PC-3 (cell line): ENCODE data around the gene ZNF488. TPM values are rescaled to one million over a fixed set of nuclear protein-coding genes. Genes with fewer than 3 reads are reported as not detected.

Source experiments
- ATAC-seq: fragments of 200-7000 bp; cut with Tn5 transposase; 2 replicates; pipeline ENCODE4 v1.9.1; 2020; ENCODE audit warnings: mild to moderate bottlenecking, moderate library complexity
- BruUV-seq: library from RNA; stranded (reverse); fragments of 400-500 nt; replicated peaks from 2 replicates; lab custom pipeline; 2021; lab: Mats Ljungman, UMichigan
- CTCF ChIA-PET: fragments of 300-600 bp; sonication (Branson Sonifier 250); formaldehyde crosslinking; loops from one replicate; lab custom pipeline; 2022; ENCODE audit warnings: antibody characterized with exemption; lab: Charles Lee
- POLR2A ChIA-PET: fragments of 300-600 bp; sonication (Branson Sonifier 250); formaldehyde crosslinking; loops from one replicate; lab custom pipeline; 2022; ENCODE audit warnings: antibody characterized with exemption; ENCODE audit not compliant: unreplicated experiment; lab: Charles Lee
- DNase-seq: peaks from one replicate; pipeline ENCODE4 v3.0.0-alpha.2; 2015
- H2AFZ ChIP-seq: fragments of 300-600 bp; sonication (generic); 2 replicates; pipeline ENCODE4 v1.6.0; 2016; ENCODE audit warnings: antibody characterized with exemption, low read length
- H3F3A ChIP-seq: fragments of 300-600 bp; sonication (generic); one replicate; pipeline ENCODE4 v1.6.0; 2017; ENCODE audit warnings: antibody characterized with exemption, low read length, control low read depth, mild to moderate bottlenecking; ENCODE audit not compliant: unreplicated experiment
- H3K27ac ChIP-seq: fragments of 300-600 bp; sonication (generic); 2 replicates; pipeline ENCODE4 v1.5.1; 2016; ENCODE audit warnings: mild to moderate bottlenecking, low read length
- H3K27me3 ChIP-seq: fragments of 300-600 bp; sonication (generic); 2 replicates; pipeline ENCODE4 v1.6.1; 2016; ENCODE audit warnings: low read length, mixed read lengths
- H3K36me3 ChIP-seq: fragments of 300-600 bp; sonication (generic); 2 replicates; pipeline ENCODE4 v1.6.1; 2016; ENCODE audit warnings: low read depth, mixed run types, low read length, mixed read lengths
- H3K4me1 ChIP-seq: fragments of 300-600 bp; sonication (generic); 2 replicates; pipeline ENCODE4 v1.5.1; 2016; ENCODE audit warnings: low read length; ENCODE audit not compliant: insufficient read depth
- H3K4me2 ChIP-seq: fragments of 300-600 bp; sonication (generic); 2 replicates; pipeline ENCODE4 v1.6.0; 2016; ENCODE audit warnings: low read length
- H3K4me3 ChIP-seq: fragments of 300-600 bp; sonication (generic); 2 replicates; pipeline ENCODE4 v1.5.1; 2016; ENCODE audit warnings: mild to moderate bottlenecking, low read length, mixed read lengths
- H3K79me2 ChIP-seq: fragments of 300-600 bp; sonication (generic); 2 replicates; pipeline ENCODE4 v1.6.1; 2017; ENCODE audit warnings: low read length, mixed read lengths
- H3K9ac ChIP-seq: fragments of 300-600 bp; sonication (generic); 2 replicates; pipeline ENCODE4 v1.6.0; 2016; ENCODE audit warnings: mild to moderate bottlenecking, low read length
- H3K9me2 ChIP-seq: fragments of 300-600 bp; sonication (generic); replicated peaks from 2 replicates; pipeline ENCODE4 v1.6.1; 2016; ENCODE audit warnings: mixed run types, low read length, mixed read lengths
- H3K9me3 ChIP-seq: fragments of 300-600 bp; sonication (generic); 2 replicates; pipeline ENCODE4 v1.6.1; 2016; ENCODE audit warnings: low read length, mixed read lengths
- H4K20me1 ChIP-seq: fragments of 300-600 bp; sonication (generic); 2 replicates; pipeline ENCODE4 v1.6.1; 2016; ENCODE audit warnings: low read length, mixed read lengths
- CTCF ChIP-seq: fragments of 300-600 bp; sonication (generic); conservative IDR thresholded peaks from 2 replicates; pipeline ENCODE4 v1.5.1; 2017; ENCODE audit warnings: antibody characterized with exemption, low read depth, mild to moderate bottlenecking, low read length
- EZH2 ChIP-seq: fragments of 300-600 bp; sonication (generic); IDR thresholded peaks from one replicate; pipeline ENCODE4 v1.6.1; 2017; ENCODE audit warnings: antibody characterized with exemption, mild to moderate bottlenecking, low read length; ENCODE audit not compliant: unreplicated experiment
- EZH2phosphoT487 ChIP-seq: fragments of 300-600 bp; sonication (generic); IDR thresholded peaks from 2 replicates; pipeline ENCODE4 v1.6.1; 2018; ENCODE audit warnings: mild to moderate bottlenecking, antibody characterized with exemption, low read length, borderline replicate concordance
- intact Hi-C: fragments of 100-400 bp; cut with micrococcal nuclease; formaldehyde crosslinking; loops from 2 replicates; pipeline ENCODE4 v1.9.0; 2023
- total RNA-seq: library from RNA; depleted of rRNA; stranded (reverse); fragments of >200 nt; gene quantifications from 2 replicates; pipeline ENCODE4 v1.2.3, GENCODE V29; 2014

ZNF488 gene
- total RNA-seq, 1 experiment from 2014 or later = 1.7 TPM

- CTCF ChIA-PET = no interaction called here
- no peaks in the 10 kb centered on the region for H4K20me1 ChIP-seq
- intact Hi-C loops = no loop called here
- POLR2A ChIA-PET = interaction anchor here (0.5 kb wide), 1 partner anchor 37 kb away, joined by 3 read pairs; no protein-coding TSS in a partner anchor
- H3K27me3 ChIP-seq = no peaks in the 10 kb centered on the region
- no peak overlapping the region for H3K4me2 ChIP-seq
- H3F3A ChIP-seq = no peaks in the 10 kb centered on the region
- no peak overlapping the region for H3K9ac ChIP-seq
- H3K27ac ChIP-seq = no peak overlapping the region
- no peaks in the 10 kb centered on the region for H3K36me3 ChIP-seq
- H2AFZ ChIP-seq = no peak overlapping the region
- no peak overlapping the region for H3K4me3 ChIP-seq
- ATAC-seq (no peak), DNase-seq (no peak)
- no peaks in the 10 kb centered on the region for H3K79me2 ChIP-seq
- BruUV-seq = no TSS peak
- H3K9me2 ChIP-seq = no peaks in the 10 kb centered on the region
- H3K4me1 ChIP-seq = 0 out of 2 replicates have a peak, but pooled peaks cover 4% of the 10 kb centered on the region
- no peaks in the 10 kb centered on the region for H3K9me3 ChIP-seq
- TF ChIP-seq CTCF = no peak
- TF ChIP-seq EZH2 = no peak
- no peak for TF ChIP-seq EZH2phosphoT487
Observed at GRCh38 chr10:47358457-47358856, 25.6 kb downstream of the ZNF488 start.

- Histone ChIP-seq H3K4me3 (no peak overlapping the region), H3K9ac (no peak overlapping the region), H3K36me3 (no peaks in the 10 kb centered on the region), H3F3A (no peaks in the 10 kb centered on the region), H3K27me3 (no peaks in the 10 kb centered on the region), H3K79me2 (no peaks in the 10 kb centered on the region), H2AFZ (no peak overlapping the region), H3K27ac (no peak overlapping the region), H3K9me2 (no peaks in the 10 kb centered on the region), H4K20me1 (no peaks in the 10 kb centered on the region), H3K4me2 (no peak overlapping the region), H3K4me1 (0 out of 2 replicates have a peak, but pooled peaks cover 4% of the 10 kb centered on the region), H3K9me3 (no peaks in the 10 kb centered on the region)
- BruUV-seq = no TSS peak
- POLR2A ChIA-PET = interaction anchor here (0.5 kb wide), 1 partner anchor 38 kb away, joined by 3 read pairs; no protein-coding TSS in a partner anchor
- intact Hi-C loops = no loop called here
- CTCF ChIA-PET = no interaction called here
- ATAC-seq (no peak), DNase-seq (no peak)
- TF ChIP-seq EZH2 (no peak), EZH2phosphoT487 (no peak), CTCF (no peak)
Observed at GRCh38 chr10:47357911-47358310, 26.2 kb downstream of the ZNF488 start.

GRCh38 chr10:47357131-47357582 is 26.9 kb downstream of the ZNF488 start:
- no peak overlapping the region for H3K4me2 ChIP-seq
- H3K4me3 ChIP-seq = no peak overlapping the region
- POLR2A ChIA-PET = no interaction called here
- BruUV-seq = no TSS peak
- no peak for DNase-seq
- H3K9me2 ChIP-seq = no peaks in the 10 kb centered on the region
- CTCF ChIA-PET = no interaction called here
- H3K9me3 ChIP-seq = no peaks in the 10 kb centered on the region
- intact Hi-C loops = no loop called here
- H3K36me3 ChIP-seq = no peaks in the 10 kb centered on the region
- no peak overlapping the region for H2AFZ ChIP-seq
- no peak overlapping the region for H3K9ac ChIP-seq
- H3K27ac ChIP-seq = no peak overlapping the region
- no peaks in the 10 kb centered on the region for H4K20me1 ChIP-seq
- 0 out of 2 replicates have a peak, but pooled peaks cover 3% of the 10 kb centered on the region for H3K4me1 ChIP-seq
- no peaks in the 10 kb centered on the region for H3K79me2 ChIP-seq
- no peak for ATAC-seq
- no peaks in the 10 kb centered on the region for H3F3A ChIP-seq
- H3K27me3 ChIP-seq = no peaks in the 10 kb centered on the region
- no peak for TF ChIP-seq EZH2
- TF ChIP-seq EZH2phosphoT487 = no peak
- no peak for TF ChIP-seq CTCF
